NK-92 treated with Interleukin-12 subunit alpha and Interleukin-12 subunit beta, amount 100 ng/mL, for 24 hours (cell line): ENCODE measurements around the gene UPK3A.
"Not testable (repeated sequence)": the region's sequence is repeated elsewhere in the genome, so short reads cannot be mapped to it uniquely, and the experiment has no call there.

Experiments used
- DNase-seq: peaks from one replicate; lab custom pipeline; 2025; lab: John Stamatoyannopoulos, UW

The UPK3A gene

DNA sequence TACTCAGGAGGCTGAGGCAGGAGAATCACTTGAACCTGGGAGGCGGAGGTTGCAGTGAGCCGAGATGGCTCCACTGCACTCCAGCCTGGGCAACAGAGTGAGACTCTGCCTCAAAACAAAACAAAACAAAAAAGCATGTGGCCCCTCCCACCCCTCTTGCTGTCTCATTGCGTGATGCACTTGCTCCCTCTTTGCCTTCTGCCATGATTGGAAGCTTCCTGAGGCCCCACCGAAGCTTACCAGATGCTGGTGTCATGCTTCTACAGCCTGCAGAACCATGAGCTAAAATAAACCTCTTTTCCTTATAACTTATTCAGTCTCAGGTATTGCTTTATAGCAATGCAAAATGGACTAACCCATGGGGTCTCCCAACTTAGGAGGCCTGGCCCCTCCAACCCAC lies 26.8 kb upstream of the UPK3A start:
- not testable (repeated sequence) for DNase-seq

GRCh38 chr22:45259754-45260394 lies 24.9 kb upstream of the UPK3A start:
- no peak for DNase-seq

DNA sequence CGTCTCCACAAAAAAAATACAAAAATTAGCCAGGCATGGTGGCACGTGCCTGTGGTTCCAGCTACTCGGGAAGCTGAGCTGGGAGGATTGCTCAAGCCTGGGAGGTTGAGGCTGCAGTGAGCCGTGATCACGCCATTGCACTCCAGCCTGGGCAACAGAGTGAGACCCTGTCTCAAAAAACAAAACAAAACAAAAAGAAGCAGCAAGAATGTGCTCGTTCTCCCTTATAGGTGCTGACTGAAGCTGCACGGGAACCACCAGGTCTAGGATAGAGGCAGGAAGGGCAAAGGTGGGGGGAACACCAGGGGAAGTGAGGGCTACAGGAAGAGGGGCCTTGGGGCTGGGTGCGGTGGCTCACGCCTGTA lies 24.4 kb upstream of the UPK3A start:
- not testable (repeated sequence) for DNase-seq

DNA sequence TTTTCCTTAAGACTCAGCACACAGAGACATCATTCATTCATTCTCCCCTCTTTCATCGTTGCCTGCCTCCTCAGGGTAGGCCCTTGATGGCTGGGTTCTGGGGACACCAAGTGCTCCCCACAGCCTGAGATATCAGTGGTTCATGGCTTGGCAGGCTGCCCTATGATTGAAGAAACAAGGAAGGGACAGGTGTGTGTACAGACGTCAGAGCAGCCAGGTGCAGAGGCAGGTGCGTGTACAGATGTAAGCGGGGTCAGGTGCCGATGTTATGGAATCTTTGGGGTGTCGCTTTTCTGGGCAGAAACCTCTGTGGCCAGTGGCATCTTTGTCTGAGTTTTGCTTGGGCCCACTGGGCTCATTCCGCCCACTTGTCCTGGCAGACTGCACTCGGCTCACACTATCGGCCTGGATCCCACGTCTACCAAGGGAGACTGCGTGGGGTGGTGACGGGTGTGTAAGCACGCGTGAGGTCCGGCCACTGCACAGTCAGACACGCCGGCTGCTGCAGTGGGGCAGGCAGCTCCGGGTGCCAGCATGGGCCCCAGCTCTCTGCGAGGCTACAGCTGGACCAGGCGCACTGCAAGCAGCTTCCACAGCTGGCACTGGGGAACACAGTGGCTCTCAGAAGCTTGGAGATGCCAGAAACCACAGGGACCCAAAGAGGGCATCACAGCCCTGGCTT lies 23.2 kb upstream of the UPK3A start:
- DNase-seq, result no peak

GRCh38 chr22:45262195-45262930 lies 22.4 kb upstream of the UPK3A start:
- no peak for DNase-seq

- no peak for DNase-seq
These were observed 21.8 kb upstream of the UPK3A start for GRCh38 chr22:45262931-45263462.

GRCh38 chr22:45263463-45264269 lies 21.1 kb upstream of the UPK3A start:
- DNase-seq, result no peak

DNA sequence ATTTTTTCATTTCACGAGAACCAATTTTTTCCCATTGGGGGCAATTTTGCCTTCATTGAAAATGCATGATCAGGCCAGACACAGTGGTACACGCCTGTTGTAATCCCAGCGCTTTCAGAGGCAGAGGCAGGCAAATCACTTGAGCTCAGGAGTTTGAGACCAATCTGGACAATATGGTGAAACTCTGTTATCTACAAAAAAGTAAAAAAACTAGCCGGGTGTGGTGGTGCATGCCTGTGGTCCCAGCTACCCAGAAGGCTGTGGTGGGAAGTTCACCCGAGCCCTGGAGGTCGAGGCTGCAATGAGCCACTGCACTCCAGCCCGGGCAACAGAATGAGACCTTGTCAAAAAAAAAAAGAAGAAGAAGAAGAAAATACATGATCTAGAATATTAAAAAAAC lies 19.2 kb upstream of the UPK3A start:
- DNase-seq, result no peak

- no peak for DNase-seq
These were observed 16.4 kb upstream of the UPK3A start for GRCh38 chr22:45268167-45268957.

GRCh38 chr22:45268958-45269844 lies 15.5 kb upstream of the UPK3A start:
- peak; percentile 50 for DNase-seq

GRCh38 chr22:45270095-45271020 lies 14.4 kb upstream of the UPK3A start:
- no peak for DNase-seq

- no peak for DNase-seq
These were observed 13.0 kb upstream of the UPK3A start for GRCh38 chr22:45271667-45272201.

- no peak for DNase-seq
These were observed 12.3 kb upstream of the UPK3A start for GRCh38 chr22:45272498-45272897.

DNA sequence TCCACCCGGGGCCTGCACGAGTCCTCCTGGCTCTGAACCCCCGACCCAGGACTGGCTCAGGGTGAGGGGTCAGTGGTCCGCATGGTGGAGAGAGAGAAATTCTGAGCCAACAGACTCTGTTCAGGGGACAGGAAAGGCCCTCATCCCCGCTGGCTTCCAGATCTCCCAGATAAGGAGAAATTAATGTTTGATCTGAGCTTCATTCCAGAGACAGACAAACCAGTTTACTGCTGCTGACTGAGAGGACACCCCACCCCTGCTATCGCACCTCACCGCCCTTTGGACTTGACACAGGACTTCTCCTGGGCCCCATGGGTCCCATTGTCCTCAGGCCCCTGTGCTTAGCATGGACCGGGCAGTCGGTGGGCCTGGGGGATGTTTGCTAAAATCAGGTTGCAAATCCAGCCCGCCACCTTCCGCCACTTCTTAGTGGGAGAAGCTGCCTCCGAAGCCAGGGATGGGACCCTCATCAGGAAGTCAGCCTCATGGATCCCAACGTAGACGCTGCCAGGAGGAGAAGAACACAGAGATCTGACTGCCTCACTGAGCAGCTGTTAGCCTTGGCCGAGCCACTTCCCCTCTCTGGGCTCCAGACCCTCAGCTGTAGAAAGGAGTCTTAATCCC lies 11.2 kb upstream of the UPK3A start:
- DNase-seq, result no peak

GRCh38 chr22:45276507-45277105 lies 8.1 kb upstream of the UPK3A start:
- DNase-seq, result no peak

DNA sequence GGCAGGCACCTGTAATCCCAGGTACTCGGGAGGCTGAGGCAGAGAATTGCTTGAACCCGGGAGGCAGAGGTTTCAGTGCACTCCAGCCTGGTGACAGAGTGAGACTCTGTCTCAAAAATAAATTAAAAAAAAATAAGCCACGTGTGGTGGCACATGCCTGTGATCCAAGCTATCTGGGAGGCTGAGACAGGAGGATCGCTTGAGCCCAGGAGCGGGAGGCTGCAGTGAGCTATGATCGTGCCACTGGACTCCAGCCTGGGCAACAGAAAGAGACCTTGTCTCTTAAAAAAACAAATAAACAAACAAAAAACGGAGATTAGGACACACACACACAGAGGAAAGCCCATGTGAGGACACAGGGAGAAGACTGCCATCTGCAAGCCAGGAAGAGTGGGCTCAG lies 7.0 kb upstream of the UPK3A start:
- DNase-seq, result not testable (repeated sequence)

DNA sequence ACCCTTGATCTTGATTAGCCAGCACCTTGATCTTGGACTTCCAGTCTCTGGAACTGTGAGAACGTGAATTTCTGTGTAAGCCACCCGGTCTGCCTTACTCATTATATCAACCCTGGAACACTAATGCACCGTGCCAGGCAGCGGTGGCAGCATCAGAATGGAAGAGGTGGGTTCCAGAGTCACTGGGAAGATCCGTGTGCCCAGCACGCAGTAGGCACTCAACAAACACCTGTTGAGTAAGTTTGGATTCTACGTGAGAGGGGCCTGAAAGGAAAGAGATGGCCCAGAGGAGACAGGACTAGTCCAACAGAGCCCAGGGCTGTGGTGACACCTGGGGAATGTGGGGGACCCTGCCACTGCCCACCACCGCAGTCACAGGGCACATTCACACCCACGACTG lies 6.6 kb upstream of the UPK3A start:
- no peak for DNase-seq

DNA sequence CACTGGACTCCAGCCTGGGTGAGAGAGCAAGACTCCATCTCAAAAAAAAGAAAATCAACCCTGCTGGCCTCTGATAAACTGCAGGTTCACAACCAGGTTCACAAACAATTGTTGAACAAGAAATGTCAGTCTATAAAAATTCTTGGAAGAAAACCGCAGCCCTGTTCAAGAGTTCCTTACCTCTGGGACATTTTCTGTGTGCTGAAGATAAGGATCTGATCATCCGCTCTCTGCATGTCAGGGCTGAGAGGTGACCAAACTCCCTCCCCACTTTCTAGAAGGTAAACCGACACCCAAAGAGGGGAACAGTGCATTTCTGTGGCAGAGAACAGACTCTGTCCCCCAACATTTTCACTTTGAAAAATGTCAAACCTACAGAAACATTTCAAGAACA lies 4.2 kb upstream of the UPK3A start:
- no peak for DNase-seq
